ENCODE results near the gene RPL4.
"Not testable (repeated sequence)": the region's sequence is repeated elsewhere in the genome, so short reads cannot be mapped to it uniquely, and the experiment has no call there.

RPL4 gene

GRCh38 chr15:66465294-66465693 is 39.4 kb downstream of the RPL4 start:
- not testable (repeated sequence) for ATAC-seq (ENCODE audit: insufficient read depth, low read depth)
- H3K36me3 ChIP-seq (ENCODE audit: insufficient read depth, low read length), result peaks cover 18% of the 10 kb centered on the region

GRCh38 chr15:66462627-66463026 is 42.0 kb downstream of the RPL4 start:
- Histone ChIP-seq H3K27ac (ENCODE audit: low read length) (no peak overlapping the region), H4K20me1 (ENCODE audit: insufficient read depth, low read length) (no peaks in the 10 kb centered on the region; the same call in 1 of the 2 replicates), H3K79me2 (ENCODE audit: insufficient read depth, low read length) (no peaks in the 10 kb centered on the region), H3K4me1 (ENCODE audit: insufficient read depth, low read length) (no peaks in the 10 kb centered on the region), H3K27me3 (ENCODE audit: insufficient read depth, low read length, poor library complexity) (no peaks in the 10 kb centered on the region), H2AFZ (ENCODE audit: low read depth, low read length) (no peak overlapping the region), H3K9ac (ENCODE audit: low read depth, low read length) (no peak overlapping the region), H3K9me3 (ENCODE audit: insufficient read depth, low read length, severe bottlenecking) (no peaks in the 10 kb centered on the region), H3K4me3 (ENCODE audit: low read depth in 1 of 2, low read length in 2 of 2) (no peak overlapping the region), H3K4me2 (ENCODE audit: insufficient read depth, low read length) (no peak overlapping the region), H3K36me3 (ENCODE audit: insufficient read depth, low read length) (peaks cover 26% of the 10 kb centered on the region)
- no peak for ATAC-seq (ENCODE audit: insufficient read depth, low read depth)
- TF ChIP-seq CTCF (IDR thresholded peaks at IDR 0.05; ENCODE audit: borderline replicate concordance, extremely low read depth, low read length, poor library complexity, severe bottlenecking) (no peak), EZH2 (IDR thresholded peaks at IDR 0.05; ENCODE audit: borderline replicate concordance, low read depth, low read length, severe bottlenecking) (no peak)
- no peak for DNase-seq

More at GRCh38 chr15:66465294-66465693, 39.4 kb downstream of the RPL4 start:
- not testable (repeated sequence) for H3K27ac ChIP-seq (ENCODE audit: low read length); H3K4me2 ChIP-seq (ENCODE audit: insufficient read depth, low read length); H3K9ac ChIP-seq (ENCODE audit: low read depth, low read length); H3K4me1 ChIP-seq (ENCODE audit: insufficient read depth, low read length); H3K27me3 ChIP-seq (ENCODE audit: insufficient read depth, low read length, poor library complexity); H4K20me1 ChIP-seq (ENCODE audit: insufficient read depth, low read length); H2AFZ ChIP-seq (ENCODE audit: low read depth, low read length); H3K9me3 ChIP-seq (ENCODE audit: insufficient read depth, low read length, severe bottlenecking); DNase-seq; H3K79me2 ChIP-seq (ENCODE audit: insufficient read depth, low read length); H3K4me3 ChIP-seq (ENCODE audit: low read depth in 1 of 2, low read length in 2 of 2)

GRCh38 chr15:66461917-66462316 is 42.7 kb downstream of the RPL4 start:
- H3K27ac ChIP-seq (ENCODE audit: low read length), result no peak overlapping the region
- DNase-seq (no peak), ATAC-seq (ENCODE audit: insufficient read depth, low read depth) (no peak)
- no peaks in the 10 kb centered on the region for H3K79me2 ChIP-seq (ENCODE audit: insufficient read depth, low read length)
- no peak overlapping the region for H3K4me2 ChIP-seq (ENCODE audit: insufficient read depth, low read length)
- H3K36me3 ChIP-seq (ENCODE audit: insufficient read depth, low read length), result peaks cover 26% of the 10 kb centered on the region
- H3K27me3 ChIP-seq (ENCODE audit: insufficient read depth, low read length, poor library complexity), result no peaks in the 10 kb centered on the region
- no peak overlapping the region for H2AFZ ChIP-seq (ENCODE audit: low read depth, low read length)
- H3K9ac ChIP-seq (ENCODE audit: low read depth, low read length), result no peak overlapping the region
- no peak overlapping the region for H3K4me3 ChIP-seq (ENCODE audit: low read depth in 1 of 2, low read length in 2 of 2)
- H3K9me3 ChIP-seq (ENCODE audit: insufficient read depth, low read length, severe bottlenecking), result no peaks in the 10 kb centered on the region
- no peaks in the 10 kb centered on the region for H3K4me1 ChIP-seq (ENCODE audit: insufficient read depth, low read length)
- no peak for TF ChIP-seq EZH2 (IDR thresholded peaks at IDR 0.05; ENCODE audit: borderline replicate concordance, low read depth, low read length, severe bottlenecking)
- TF ChIP-seq CTCF (IDR thresholded peaks at IDR 0.05; ENCODE audit: borderline replicate concordance, extremely low read depth, low read length, poor library complexity, severe bottlenecking), result no peak
- no peaks in the 10 kb centered on the region; the same call in 1 of the 2 replicates for H4K20me1 ChIP-seq (ENCODE audit: insufficient read depth, low read length)

GRCh38 chr15:66461294-66461693 is 43.4 kb downstream of the RPL4 start:
- not testable (repeated sequence) for H3K27ac ChIP-seq (ENCODE audit: low read length); H3K79me2 ChIP-seq (ENCODE audit: insufficient read depth, low read length); H3K4me1 ChIP-seq (ENCODE audit: insufficient read depth, low read length); H3K4me3 ChIP-seq (ENCODE audit: low read depth in 1 of 2, low read length in 2 of 2); DNase-seq; H4K20me1 ChIP-seq (ENCODE audit: insufficient read depth, low read length); H3K27me3 ChIP-seq (ENCODE audit: insufficient read depth, low read length, poor library complexity); H3K4me2 ChIP-seq (ENCODE audit: insufficient read depth, low read length); H2AFZ ChIP-seq (ENCODE audit: low read depth, low read length); H3K9ac ChIP-seq (ENCODE audit: low read depth, low read length); ATAC-seq (ENCODE audit: insufficient read depth, low read depth); H3K9me3 ChIP-seq (ENCODE audit: insufficient read depth, low read length, severe bottlenecking)
- H3K36me3 ChIP-seq (ENCODE audit: insufficient read depth, low read length), result peaks cover 30% of the 10 kb centered on the region

Data from DND-41 (cell line).